LoVo (cell line): ENCODE results near the gene TMF1.

ENCODE experiments used
- DNase-seq: peaks from one replicate; pipeline ENCODE4 v3.0.0-alpha.2; 2016; ENCODE audit warnings: low spot score

The TMF1 gene

GRCh38 chr3:69014022-69014580 is 38.0 kb downstream of the TMF1 start:
- DNase-seq: no peak

DNA sequence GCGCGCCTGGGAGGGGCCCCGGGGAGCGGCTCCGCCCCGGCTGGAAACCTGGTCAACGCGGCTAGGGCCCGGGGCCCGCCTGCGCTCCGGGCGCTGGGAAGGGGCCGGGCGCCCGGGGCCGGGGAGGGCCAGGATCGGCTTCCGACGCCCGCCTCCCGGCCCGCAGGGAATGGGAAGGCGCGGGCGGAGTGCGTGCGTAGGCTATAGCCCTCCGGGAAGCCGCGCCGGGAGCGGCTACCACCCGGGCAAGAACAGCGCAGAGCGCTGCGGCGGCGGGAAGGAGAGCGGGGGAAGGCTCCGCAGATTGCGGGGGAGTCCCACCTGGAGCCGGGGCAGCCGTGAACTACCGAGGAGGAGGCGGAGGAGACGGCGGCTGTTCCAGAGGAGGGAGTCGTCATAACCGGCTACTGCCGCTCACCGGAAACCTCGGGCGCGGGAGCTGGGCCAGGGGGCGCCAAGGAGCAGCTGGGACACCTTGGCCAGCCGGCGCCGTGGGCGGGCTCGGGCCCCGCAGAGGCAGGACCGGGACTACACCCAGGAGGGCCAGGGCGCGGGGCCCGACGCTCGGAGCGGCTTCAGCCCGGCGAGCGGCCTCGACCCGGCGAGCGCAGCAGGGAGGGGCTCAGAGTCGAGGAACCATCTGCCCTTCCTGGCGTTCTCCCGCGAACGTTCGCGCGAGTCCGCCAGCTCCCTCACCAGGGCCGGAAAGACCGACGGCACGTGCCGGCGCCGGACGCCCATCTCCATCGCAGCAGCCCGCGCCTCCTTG is 38.7 kb downstream of the TMF1 start, which contains the start of gene EOGT:
EOGT (minus strand) TSS at position 432 of the 769 bp plus-strand sequence. CDS start 3,838 bp downstream, outside the sequence.
- DNase-seq: peak; percentile 87

GRCh38 chr3:69012800-69013252 is 39.3 kb downstream of the TMF1 start:
- DNase-seq: peak; percentile 28

DNA sequence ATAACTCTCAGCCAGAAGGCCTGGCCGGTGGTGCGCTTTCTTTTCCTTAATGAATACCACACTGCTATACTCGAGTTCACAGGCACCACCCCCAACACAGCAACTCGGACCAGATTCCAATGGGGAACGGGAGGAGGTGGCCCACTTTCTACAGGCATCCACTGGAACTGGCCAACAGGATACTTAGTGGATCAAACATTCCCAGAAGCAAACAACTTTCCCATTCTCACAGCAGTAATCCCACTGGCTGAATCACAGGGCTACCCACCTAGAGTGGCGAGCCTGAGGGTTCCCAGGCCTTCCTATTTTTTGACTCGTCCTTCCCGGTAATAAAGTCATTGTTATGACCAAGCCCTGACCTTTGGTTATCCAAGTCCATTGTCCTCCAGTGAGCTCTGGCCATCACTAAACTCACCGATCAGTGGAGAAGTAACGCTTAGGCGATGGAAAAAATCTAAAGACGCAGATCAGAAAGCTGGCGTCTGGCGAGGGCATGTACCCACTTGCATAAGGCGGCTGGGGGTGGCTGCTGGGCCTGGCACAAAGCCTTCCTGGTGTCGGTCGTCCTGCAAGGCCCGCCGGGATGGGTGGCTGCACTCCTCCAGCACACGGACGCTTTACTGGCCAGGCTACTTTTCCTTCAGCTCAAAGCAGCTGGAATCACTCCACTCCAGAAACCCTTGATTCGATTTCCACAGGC is 39.9 kb downstream of the TMF1 start:
- DNase-seq: no peak

DNA sequence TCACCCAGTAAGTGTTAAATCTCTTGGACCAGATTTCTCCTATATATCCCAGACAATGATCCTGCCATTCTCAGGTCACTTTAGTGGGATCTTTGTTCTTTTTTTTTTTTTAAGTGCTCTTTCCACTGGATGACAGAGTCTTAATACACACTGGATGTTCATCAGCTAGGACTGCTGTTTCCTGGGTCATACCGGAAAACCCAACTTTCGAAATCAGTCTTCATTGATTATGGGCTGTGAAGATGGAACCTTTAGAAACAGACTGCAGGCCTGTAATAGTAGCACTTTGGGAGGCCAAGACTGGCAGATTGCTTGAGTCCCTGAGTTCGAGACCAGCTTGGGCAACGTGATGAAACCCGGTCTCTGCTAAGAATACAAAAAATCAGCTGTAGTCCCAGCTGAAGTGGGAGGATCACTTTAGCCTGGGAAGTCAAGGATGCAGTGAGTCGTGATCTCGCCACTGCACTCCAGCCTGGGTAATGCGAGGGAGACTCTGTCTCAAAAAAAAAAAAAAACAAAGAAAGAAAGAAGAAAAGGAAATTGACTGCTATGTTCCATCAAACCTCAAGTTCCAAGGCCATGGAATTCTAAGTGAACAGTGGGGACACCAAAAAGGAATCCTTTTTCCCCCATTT is 40.9 kb downstream of the TMF1 start:
- no peak for DNase-seq

DNA sequence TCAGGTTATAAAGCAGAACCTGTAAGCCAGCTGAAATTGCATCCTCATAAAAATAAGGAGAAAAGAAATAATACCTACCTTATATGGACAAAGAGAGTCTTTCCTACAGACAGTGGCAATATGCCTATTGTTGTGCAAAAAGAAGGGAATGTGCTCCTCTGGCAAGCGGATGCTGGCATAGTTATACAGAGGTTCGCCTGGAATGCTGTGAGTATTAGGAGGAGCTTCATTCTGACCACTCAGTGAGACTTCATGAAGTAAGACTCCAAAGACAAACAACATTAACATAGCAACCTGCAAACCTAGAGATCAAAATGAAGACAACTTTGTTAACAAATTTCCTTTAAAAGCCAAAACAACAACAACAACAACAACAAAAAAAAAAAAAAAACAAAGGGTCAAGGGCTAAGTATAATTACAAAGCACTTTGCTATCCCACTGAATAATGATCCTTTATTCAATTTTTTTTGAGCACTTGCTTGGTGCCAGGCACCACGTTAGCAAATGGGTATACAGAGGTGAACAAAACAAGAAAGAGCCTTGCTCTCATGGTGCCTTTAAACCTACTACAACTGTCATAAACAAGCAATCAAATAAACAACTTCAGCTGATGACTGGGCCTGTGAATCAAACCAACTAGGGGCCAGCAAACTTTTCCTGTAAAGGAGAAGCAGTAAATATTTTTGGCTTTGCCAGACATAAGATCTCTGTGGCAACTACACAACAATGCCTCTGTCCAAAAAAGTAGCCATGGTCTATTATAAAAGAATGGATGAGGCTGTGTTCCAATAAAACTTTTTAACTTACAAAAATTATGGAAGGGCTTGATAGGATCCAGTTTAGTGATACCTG is 42.3 kb downstream of the TMF1 start:
- DNase-seq: no peak

GRCh38 chr3:69008980-69009379 is 43.2 kb downstream of the TMF1 start:
- no peak for DNase-seq

GRCh38 chr3:69005791-69006482 is 46.2 kb downstream of the TMF1 start:
- DNase-seq: no peak

DNA sequence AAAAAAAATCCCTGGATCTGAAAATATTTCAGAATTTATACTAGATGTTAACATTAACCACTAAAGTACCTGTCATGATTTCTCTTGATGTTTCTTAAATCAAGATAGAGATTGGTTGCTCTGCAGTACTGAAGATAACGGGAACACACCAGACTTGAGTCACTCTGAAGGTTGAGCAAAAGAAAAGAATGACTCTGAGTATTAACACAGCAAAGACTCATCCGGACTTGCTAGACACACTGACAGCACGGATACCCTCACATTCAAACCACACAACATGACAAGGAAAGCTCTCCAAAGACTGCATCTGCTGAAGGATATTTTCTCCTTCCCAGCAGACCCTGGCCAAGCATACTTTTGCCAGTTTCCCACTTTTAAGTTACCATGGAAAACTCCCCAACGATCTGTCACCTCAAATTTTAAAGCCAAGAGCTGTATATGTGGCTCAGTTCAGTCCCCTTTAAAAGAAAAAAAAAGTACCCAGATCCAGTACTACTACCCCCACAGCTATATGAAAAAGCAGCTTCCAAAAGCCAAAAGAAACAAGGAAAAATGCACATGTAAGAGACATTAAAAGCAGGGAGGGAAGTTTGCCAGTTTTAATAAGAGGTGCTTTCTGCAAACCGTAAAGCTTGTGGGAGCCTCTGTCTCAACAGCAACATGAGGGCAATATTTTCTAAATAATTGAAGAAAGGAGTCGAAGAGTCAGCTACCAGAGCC is 46.9 kb downstream of the TMF1 start:
- DNase-seq: no peak

GRCh38 chr3:69004138-69004537 is 48.0 kb downstream of the TMF1 start:
- no peak for DNase-seq

GRCh38 chr3:68999605-69000004 is 52.5 kb downstream of the TMF1 start:
- DNase-seq: no peak

GRCh38 chr3:68999158-68999557 is 53.0 kb downstream of the TMF1 start:
- DNase-seq: no peak

GRCh38 chr3:68997887-68998286 is 54.2 kb downstream of the TMF1 start:
- DNase-seq: no peak

- no peak for DNase-seq
Observed at GRCh38 chr3:68996356-68996995, 55.7 kb downstream of the TMF1 start.

- no peak for DNase-seq
Observed at GRCh38 chr3:68988740-68989139, 63.4 kb downstream of the TMF1 start.

GRCh38 chr3:68987322-68987721 is 64.8 kb downstream of the TMF1 start:
- no peak for DNase-seq

- no peak for DNase-seq
Observed at GRCh38 chr3:68986496-68987208, 65.5 kb downstream of the TMF1 start.

DNA sequence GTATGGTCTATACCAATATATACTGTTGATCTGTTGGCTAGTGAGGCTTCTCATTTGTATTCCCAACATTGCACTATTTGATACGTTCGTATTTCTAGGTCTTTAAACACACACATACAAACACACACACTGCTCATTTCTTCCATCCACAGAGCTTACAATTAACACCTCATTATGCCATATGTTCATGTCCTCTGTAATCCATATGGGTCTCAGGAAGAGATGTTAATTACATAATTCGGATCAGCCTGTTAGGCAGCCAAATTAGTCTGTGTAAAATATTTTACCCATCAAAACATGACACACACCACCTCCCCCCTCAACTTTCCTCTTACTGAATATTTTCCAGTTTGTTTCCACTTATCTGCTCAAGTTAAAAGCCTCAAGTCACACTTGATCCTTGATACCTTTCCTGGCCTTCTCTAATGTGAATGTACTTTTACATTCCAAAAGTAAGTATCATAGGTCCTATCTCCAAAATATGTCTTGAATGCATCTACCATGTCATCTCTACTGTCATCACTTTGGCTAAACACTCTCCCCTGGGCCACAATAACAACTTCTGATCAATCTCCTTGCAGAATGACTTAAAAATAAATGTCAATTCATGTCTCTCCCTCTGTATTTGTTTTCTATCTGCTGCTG is 66.9 kb downstream of the TMF1 start:
- no peak for DNase-seq
